Stimulated activated CD4-positive, alpha-beta T cell treated with anti-CD3 and anti-CD28 coated beads, TNF-alpha, amount 100 ng/mL, for 48 hours (primary cell): ENCODE data around the gene ASTN2.

Source experiments
- DNase-seq, 3 donors: peaks; one replicate each; pipeline ENCODE4 v3.0.0-alpha.2; 2020; ENCODE audit warnings: low read depth in 3 of 3

ASTN2 gene

GRCh38 chr9:116815835-116816234 lies 599.0 kb downstream of the ASTN2 start:
- DNase-seq = no peak

GRCh38 chr9:116813031-116813300 lies 601.9 kb downstream of the ASTN2 start:
- DNase-seq = no peak

GRCh38 chr9:116812231-116813030 lies 602.4 kb downstream of the ASTN2 start:
- DNase-seq = no peak

- DNase-seq = no peak
Observed at GRCh38 chr9:116809656-116810055, 605.2 kb downstream of the ASTN2 start.

- no peak for DNase-seq
Observed at GRCh38 chr9:116806075-116806474, 608.8 kb downstream of the ASTN2 start.

GRCh38 chr9:116800885-116801284 lies 614.0 kb downstream of the ASTN2 start:
- no peak for DNase-seq

GRCh38 chr9:116800074-116800473 lies 614.8 kb downstream of the ASTN2 start:
- DNase-seq = no peak

GRCh38 chr9:116798521-116798920 lies 616.3 kb downstream of the ASTN2 start:
- no peak for DNase-seq

- DNase-seq = no peak
Observed at GRCh38 chr9:116797276-116797675, 617.6 kb downstream of the ASTN2 start.

GRCh38 chr9:116796669-116797068 lies 618.2 kb downstream of the ASTN2 start:
- no peak for DNase-seq

GRCh38 chr9:116795821-116796220 lies 619.0 kb downstream of the ASTN2 start:
- no peak for DNase-seq

GRCh38 chr9:116792271-116792670 lies 622.6 kb downstream of the ASTN2 start:
- no peak for DNase-seq

GRCh38 chr9:116791326-116791725 lies 623.5 kb downstream of the ASTN2 start:
- DNase-seq = no peak

- no peak for DNase-seq
Observed at GRCh38 chr9:116789081-116789480, 625.8 kb downstream of the ASTN2 start.

GRCh38 chr9:116786737-116787136 lies 628.1 kb downstream of the ASTN2 start:
- no peak for DNase-seq

- no peak for DNase-seq
Observed at GRCh38 chr9:116777116-116777515, 637.7 kb downstream of the ASTN2 start.

- no peak for DNase-seq
Observed at GRCh38 chr9:116774421-116775180, 640.3 kb downstream of the ASTN2 start.

- DNase-seq = no peak
Observed at GRCh38 chr9:116767219-116767618, 647.6 kb downstream of the ASTN2 start.

GRCh38 chr9:116765011-116765410 lies 649.8 kb downstream of the ASTN2 start:
- DNase-seq = no peak

GRCh38 chr9:116763770-116764169 lies 651.1 kb downstream of the ASTN2 start:
- no peak for DNase-seq

- no peak for DNase-seq
Observed at GRCh38 chr9:116760636-116761035, 654.2 kb downstream of the ASTN2 start.

GRCh38 chr9:116757030-116757429 lies 657.8 kb downstream of the ASTN2 start:
- DNase-seq = no peak

- no peak for DNase-seq
Observed at GRCh38 chr9:116753389-116753788, 661.5 kb downstream of the ASTN2 start.
